Transverse colon (tissue), 4 donors: Measurements from ENCODE around the gene NPIPA5. TPM values are rescaled to one million over a fixed set of nuclear protein-coding genes. Genes with fewer than 3 reads are reported as not detected.
"Not testable (repeated sequence)": the region's sequence is repeated elsewhere in the genome, so short reads cannot be mapped to it uniquely, and the experiment has no call there.

Experiments used
- DNase-seq: peaks from one replicate; pipeline ENCODE4 v3.0.0-alpha.2; 2019
- H3K27ac ChIP-seq, 4 donors: fragments of 200-600 bp; sonication (generic); 2 replicates each; pipeline ENCODE4 v1.5.1; 2016 to 2018; ENCODE audit warnings: inconsistent platforms in 4 of 4
- H3K27me3 ChIP-seq: fragments of 200-600 bp; sonication (generic); 2 replicates; pipeline ENCODE4 v1.5.1; 2017; ENCODE audit warnings: inconsistent platforms
- H3K36me3 ChIP-seq, 4 donors: fragments of 200-600 bp; sonication (generic); 2 replicates each; pipeline ENCODE4 v1.5.1; 2017 to 2019; ENCODE audit warnings: inconsistent platforms in 4 of 4
- H3K4me1 ChIP-seq, 4 donors: fragments of 200-600 bp; sonication (generic); 2 replicates each; pipeline ENCODE4 v1.5.1; 2017 to 2020; ENCODE audit warnings: inconsistent platforms in 4 of 4
- H3K4me3 ChIP-seq, 4 donors: fragments of 200-600 bp; sonication (generic); 1 replicate in 1 of 4; 2 replicates in 3 of 4; pipeline versions ENCODE4 v1.5.1 to v1.6.1; 2017 to 2019; ENCODE audit warnings: inconsistent platforms in 4 of 4
- H3K9me3 ChIP-seq, 2 donors: fragments of 200-600 bp; sonication (generic); 2 replicates each; pipeline ENCODE4 v1.5.1; 2017 to 2019; ENCODE audit warnings: inconsistent platforms in 2 of 2
- CTCF ChIP-seq, 5 experiments: fragments of 200-600 bp in 3 of 5; fragments of 450-650 bp in 2 of 5; sonication (generic) in 3 of 5; IDR thresholded peaks; 1 replicate in 2 of 5; 2 replicates in 3 of 5; pipeline ENCODE4 v1.5.1; 2016 to 2017; ENCODE audit warnings: antibody characterized with exemption in 5 of 5, inconsistent platforms in 3 of 5, mild to moderate bottlenecking in 2 of 5, moderate library complexity in 1 of 5
- EP300 ChIP-seq: sonication (generic); formaldehyde crosslinking; IDR thresholded peaks from one replicate; pipeline ENCODE4 v1.6.1; 2017; ENCODE audit warnings: antibody characterized with exemption, low read depth
- POLR2A ChIP-seq: fragments of 450-650 bp; IDR thresholded peaks from one replicate; pipeline ENCODE4 v1.6.1; 2016; ENCODE audit warnings: antibody characterized with exemption, mild to moderate bottlenecking, moderate library complexity
- POLR2AphosphoS5 ChIP-seq, 3 donors: sonication (generic); formaldehyde crosslinking; IDR thresholded peaks; one replicate each; pipeline ENCODE4 v1.6.1; 2016; ENCODE audit warnings: antibody characterized with exemption in 3 of 3
- WGBS, 2 donors: methylation state at CpG; one replicate each; pipeline ENCODE4 v1.1.5; 2018; ENCODE audit warnings: low coverage in 1 of 2; 5-methylcytosine and 5-hydroxymethylcytosine counted together
- in situ Hi-C, 4 donors: fragments of 200-750 bp; cut with MboI; loops; one replicate each; pipeline versions ENCODE4 v1.15.0 to v1.15.1; 2017; ENCODE audit warnings: low sequenced_read_pairs in 3 of 4, low pct_ligation_motif_present in 1 of 4, low pct_unique_long_range_greater_than_20kb in 1 of 4
- intact Hi-C: fragments of 100-400 bp; cut with DNase I; formaldehyde crosslinking; loops from one replicate; pipeline ENCODE4 v1.15.1; 2023; ENCODE audit warnings: low total_unique reads
- total RNA-seq, 4 donors: library from RNA; depleted of rRNA; stranded (reverse); fragments of >200 nt; gene quantifications; one replicate each; pipeline ENCODE4 v1.1.0, GENCODE V29; 2016

Gene NPIPA5
- total RNA-seq, 4 donors from 2014 or later: 6.3 to 39.4 (median 10.8) TPM; not detected in 1

- DNase-seq: no peak
- intact Hi-C loops: no loop called here
- TF ChIP-seq POLR2A (no peak), CTCF (IDR thresholded peaks at IDR 0.05) (no peak), EP300 (no peak), POLR2AphosphoS5 (IDR thresholded peaks at IDR 0.05) (no peak)
- no peak overlapping the region for H3K4me3 ChIP-seq
- 73 to 83% methylated on average over 2 to 3 of the region's 3 CpGs for WGBS, 2 donors
- H3K9me3 ChIP-seq: no peaks in the 10 kb centered on the region
- H3K4me1 ChIP-seq: peaks cover 0 to 14% (median 3%) of the 10 kb centered on the region in 4 donors
- peaks cover 9% of the 10 kb centered on the region for H3K27me3 ChIP-seq
- in situ Hi-C loops: no loop called here
- H3K36me3 ChIP-seq: no peaks in the 10 kb centered on the region
- peak overlapping the region in 1 of 4 donors; percentile 22 for H3K27ac ChIP-seq
Measured at GRCh38 chr16:15399317-15399716, 21.2 kb upstream of the NPIPA5 start.

GRCh38 chr16:15398618-15399316 lies 20.7 kb upstream of the NPIPA5 start:
- WGBS, 2 donors: 53 to 54% methylated on average over 11 to 14 of the region's 14 CpGs
- intact Hi-C loops: no loop called here
- Histone ChIP-seq H3K4me1 (peaks cover 0 to 14% (median 3%) of the 10 kb centered on the region in 4 donors), H3K27me3 (peaks cover 9% of the 10 kb centered on the region), H3K9me3 (no peaks in the 10 kb centered on the region), H3K36me3 (no peaks in the 10 kb centered on the region), H3K27ac (peak overlapping the region in 2 of 4 donors; percentile 22 to 26), H3K4me3 (no peak overlapping the region)
- no peak for TF ChIP-seq POLR2A
- TF ChIP-seq CTCF (IDR thresholded peaks at IDR 0.05): no peak
- no peak for TF ChIP-seq EP300
- no peak for TF ChIP-seq POLR2AphosphoS5 (IDR thresholded peaks at IDR 0.05)
- in situ Hi-C loops: no loop called here
- no peak for DNase-seq

- 79 to 93% methylated on average over 7 to 11 of the region's 11 CpGs for WGBS, 2 donors
- peaks cover 0 to 14% (median 3%) of the 10 kb centered on the region in 4 donors for H3K4me1 ChIP-seq
- DNase-seq: no peak
- peaks cover 9% of the 10 kb centered on the region for H3K27me3 ChIP-seq
- H3K27ac ChIP-seq: peak overlapping the region in 1 of 4 donors; percentile 81
- intact Hi-C loops (no loop called here), in situ Hi-C loops (no loop called here)
- H3K36me3 ChIP-seq: no peaks in the 10 kb centered on the region
- H3K9me3 ChIP-seq: no peaks in the 10 kb centered on the region
- no peak for TF ChIP-seq EP300
- TF ChIP-seq POLR2AphosphoS5 (IDR thresholded peaks at IDR 0.05): no peak
- no peak for TF ChIP-seq POLR2A
- TF ChIP-seq CTCF (IDR thresholded peaks at IDR 0.05): no peak
- no peak overlapping the region for H3K4me3 ChIP-seq
Measured at GRCh38 chr16:15396948-15397594, 19.0 kb upstream of the NPIPA5 start.

GRCh38 chr16:15396509-15396829 lies 18.4 kb upstream of the NPIPA5 start:
- in situ Hi-C loops, H3K27me3 ChIP-seq, H3K9me3 ChIP-seq, H3K36me3 ChIP-seq, intact Hi-C loops, DNase-seq: not testable (repeated sequence)
- peak overlapping the region in 3 of 4 donors; percentile 54 to 65 (median 58) for H3K4me3 ChIP-seq
- peaks cover 0 to 14% (median 3%) of the 10 kb centered on the region in 4 donors for H3K4me1 ChIP-seq
- peak overlapping the region; percentile 54 to 81 (median 74) for H3K27ac ChIP-seq
- WGBS, 2 donors: 59 to 66% methylated on average over 4 to 8 of the region's 8 CpGs

GRCh38 chr16:15395631-15396508 lies 17.8 kb upstream of the NPIPA5 start, which contains the start of gene MPV17L:
Gene MPV17L (plus strand): TSS chr16:15395754. CDS start chr16:15395898, 144 bp downstream.
- Histone ChIP-seq H3K4me3 (peak within 1 kb of the TSS; percentile 54 to 67 (median 62)), H3K4me1 (peaks cover 0 to 14% (median 3%) of the 10 kb centered on the region in 4 donors), H3K27ac (peak within 1 kb of the TSS; percentile 54 to 81 (median 74))
- in situ Hi-C loops, H3K36me3 ChIP-seq, H3K27me3 ChIP-seq, H3K9me3 ChIP-seq, intact Hi-C loops: not testable (repeated sequence)
- DNase-seq: peak; percentile 52
- whole genome bisulfite sequencing, 2 donors: 0 to 6% methylated on average over 1 to 68 of the region's 79 CpGs

GRCh38 chr16:15393025-15393424 lies 14.9 kb upstream of the NPIPA5 start:
- in situ Hi-C loops, H3K27me3 ChIP-seq, intact Hi-C loops, DNase-seq, H3K4me3 ChIP-seq, H3K9me3 ChIP-seq, H3K27ac ChIP-seq, H3K36me3 ChIP-seq: not testable (repeated sequence)
- WGBS, 2 donors: 72 to 87% methylated on average over 5 to 6 of the region's 8 CpGs
- peaks cover 0 to 14% (median 3%) of the 10 kb centered on the region in 4 donors for H3K4me1 ChIP-seq

GRCh38 chr16:15389916-15390315 lies 11.8 kb upstream of the NPIPA5 start:
- H3K36me3 ChIP-seq, DNase-seq, H3K9me3 ChIP-seq, intact Hi-C loops, in situ Hi-C loops, H3K27me3 ChIP-seq, H3K27ac ChIP-seq, H3K4me3 ChIP-seq, H3K4me1 ChIP-seq: not testable (repeated sequence)
- WGBS, 2 donors: 39 to 75% methylated on average over 4 to 5 of the region's 5 CpGs
